Hepatocyte (in vitro differentiated cells): Measurements from ENCODE around the gene IFNGR2. TPM values are rescaled to one million over a fixed set of nuclear protein-coding genes. Genes with fewer than 3 reads are reported as not detected.
A peak's percentile ranks its signal among the peaks of the same experiment; 100 is the strongest.

Experiments used
- DNase-seq: peaks from one replicate; pipeline ENCODE4 v3.0.0-alpha.2; 2016; ENCODE audit warnings: low spot score
- H2AFZ ChIP-seq: fragments of 200-600 bp; sonication (generic); 2 replicates; pipeline ENCODE4 v1.6.0; 2016; ENCODE audit warnings: antibody characterized with exemption, mild to moderate bottlenecking
- H3K27ac ChIP-seq: fragments of 200-600 bp; sonication (generic); 2 replicates; pipeline ENCODE4 v1.5.1; 2016; ENCODE audit warnings: mild to moderate bottlenecking
- H3K27me3 ChIP-seq: fragments of 200-600 bp; sonication (generic); 2 replicates; pipeline ENCODE4 v1.6.1; 2016
- H3K36me3 ChIP-seq: fragments of 200-600 bp; sonication (generic); replicated peaks from 2 replicates; pipeline ENCODE4 v1.5.1; 2016; ENCODE audit warnings: low read depth; ENCODE audit not compliant: insufficient read depth
- H3K4me1 ChIP-seq: fragments of 200-600 bp; sonication (generic); 2 replicates; pipeline ENCODE4 v1.5.1; 2016; ENCODE audit warnings: mild to moderate bottlenecking, moderate library complexity; ENCODE audit not compliant: insufficient read depth
- H3K4me2 ChIP-seq: fragments of 200-600 bp; sonication (generic); 2 replicates; pipeline ENCODE4 v1.6.0; 2016
- H3K4me3 ChIP-seq: fragments of 200-600 bp; sonication (generic); 2 replicates; pipeline ENCODE4 v1.5.1; 2016; ENCODE audit warnings: mild to moderate bottlenecking
- H3K79me2 ChIP-seq: fragments of 200-600 bp; sonication (generic); 2 replicates; pipeline ENCODE4 v1.6.0; 2017; ENCODE audit warnings: mild to moderate bottlenecking
- H3K9me2 ChIP-seq: fragments of 200-600 bp; sonication (generic); replicated peaks from 2 replicates; pipeline ENCODE4 v1.6.0; 2017; ENCODE audit warnings: mild to moderate bottlenecking; ENCODE audit not compliant: insufficient read depth
- H3K9me3 ChIP-seq: fragments of 200-600 bp; sonication (generic); 2 replicates; pipeline ENCODE4 v1.5.1; 2016; ENCODE audit warnings: low read depth, mild to moderate bottlenecking
- H4K20me1 ChIP-seq: fragments of 200-600 bp; sonication (generic); 2 replicates; pipeline ENCODE4 v1.6.0; 2016; ENCODE audit warnings: mild to moderate bottlenecking; ENCODE audit not compliant: insufficient read depth, poor library complexity, severe bottlenecking
- CTCF ChIP-seq: fragments of 200-600 bp; sonication (generic); IDR thresholded peaks from 2 replicates; pipeline ENCODE4 v1.5.1; 2016; ENCODE audit warnings: antibody characterized with exemption, mild to moderate bottlenecking; ENCODE audit not compliant: poor library complexity
- EZH2 ChIP-seq: fragments of 200-600 bp; sonication (generic); IDR thresholded peaks from 2 replicates; pipeline ENCODE4 v1.6.1; 2016; ENCODE audit warnings: antibody characterized with exemption, mild to moderate bottlenecking, borderline replicate concordance
- EZH2phosphoT487 ChIP-seq: fragments of 200-600 bp; sonication (generic); IDR thresholded peaks from one replicate; pipeline ENCODE4 v1.6.1; 2018; ENCODE audit warnings: antibody characterized with exemption, mild to moderate bottlenecking, low read depth, moderate library complexity; ENCODE audit not compliant: unreplicated experiment, severe bottlenecking
- WGBS: methylation state at CpG from one replicate; pipeline ENCODE4 v1.1.6; 2016; ENCODE audit warnings: low lambda C conversion rate; ENCODE audit errors: missing lambda C conversion rate; 5-methylcytosine and 5-hydroxymethylcytosine counted together
- polyA plus RNA-seq: library from polyadenylated mRNA; unstranded; fragments of >200 nt; fragmentation: Nextera tagmentation; extraction: Ambion mirVana; gene quantifications from 2 replicates; pipeline ENCODE4 v1.2.1, GENCODE V29; 2016
- total RNA-seq: library from RNA; depleted of rRNA; stranded (reverse); fragments of >200 nt; gene quantifications from 2 replicates; pipeline ENCODE4 v1.2.3, GENCODE V29; 2014

IFNGR2 gene
- total and polyA plus RNA-seq, 2 experiments from 2014 or later: 53.4 to 66.7 TPM

- H2AFZ ChIP-seq: no peak overlapping the region
- no peaks in the 10 kb centered on the region for H3K27me3 ChIP-seq
- H3K9me3 ChIP-seq: no peaks in the 10 kb centered on the region
- no peak overlapping the region for H3K4me2 ChIP-seq
- H3K27ac ChIP-seq: no peak overlapping the region
- TF ChIP-seq EZH2: no peak
- TF ChIP-seq CTCF: no peak
- no peak for TF ChIP-seq EZH2phosphoT487
- H3K9me2 ChIP-seq: no peaks in the 10 kb centered on the region
- no peak for DNase-seq
- H4K20me1 ChIP-seq: peaks cover 17% of the 10 kb centered on the region
- no peak overlapping the region for H3K4me3 ChIP-seq
- 97% methylated on average over 3 of the region's 3 CpGs for WGBS
- H3K36me3 ChIP-seq: no peaks in the 10 kb centered on the region
- H3K4me1 ChIP-seq: peaks cover 4% of the 10 kb centered on the region
- peaks cover 93% of the 10 kb centered on the region for H3K79me2 ChIP-seq
These were observed 70.1 kb downstream of the IFNGR2 start for GRCh38 chr21:33473344-33473743.

GRCh38 chr21:33477066-33477465 is 73.9 kb downstream of the IFNGR2 start:
- Histone ChIP-seq H3K27ac (no peak overlapping the region), H3K9me3 (no peaks in the 10 kb centered on the region), H3K27me3 (no peaks in the 10 kb centered on the region), H3K36me3 (no peaks in the 10 kb centered on the region), H3K9me2 (no peaks in the 10 kb centered on the region), H2AFZ (no peak overlapping the region), H3K4me3 (no peak overlapping the region), H3K79me2 (peaks cover 64% of the 10 kb centered on the region), H3K4me1 (peaks cover 7% of the 10 kb centered on the region), H4K20me1 (peaks cover 6% of the 10 kb centered on the region), H3K4me2 (no peak overlapping the region)
- DNase-seq: no peak
- WGBS: 94% methylated on average over 7 of the region's 7 CpGs
- TF ChIP-seq CTCF (no peak), EZH2 (no peak), EZH2phosphoT487 (no peak)

GRCh38 chr21:33478182-33478581 is 75.0 kb downstream of the IFNGR2 start:
- peak overlapping the region; percentile 95 for H2AFZ ChIP-seq
- H3K27ac ChIP-seq: peak overlapping the region; percentile 92
- H3K9me2 ChIP-seq: no peaks in the 10 kb centered on the region
- no peaks in the 10 kb centered on the region for H3K9me3 ChIP-seq
- DNase-seq: no peak
- H3K4me1 ChIP-seq: peaks cover 7% of the 10 kb centered on the region
- H3K36me3 ChIP-seq: no peaks in the 10 kb centered on the region
- TF ChIP-seq EZH2 (no peak), CTCF (no peak), EZH2phosphoT487 (no peak)
- peaks cover 53% of the 10 kb centered on the region for H3K79me2 ChIP-seq
- 55% methylated on average over 9 of the region's 9 CpGs for WGBS
- peak overlapping the region; percentile 80 for H3K4me3 ChIP-seq
- no peaks in the 10 kb centered on the region for H3K27me3 ChIP-seq
- peak overlapping the region; percentile 83 for H3K4me2 ChIP-seq
- peaks cover 6% of the 10 kb centered on the region for H4K20me1 ChIP-seq
